ENCODE data around the gene PAQR7.

DNA sequence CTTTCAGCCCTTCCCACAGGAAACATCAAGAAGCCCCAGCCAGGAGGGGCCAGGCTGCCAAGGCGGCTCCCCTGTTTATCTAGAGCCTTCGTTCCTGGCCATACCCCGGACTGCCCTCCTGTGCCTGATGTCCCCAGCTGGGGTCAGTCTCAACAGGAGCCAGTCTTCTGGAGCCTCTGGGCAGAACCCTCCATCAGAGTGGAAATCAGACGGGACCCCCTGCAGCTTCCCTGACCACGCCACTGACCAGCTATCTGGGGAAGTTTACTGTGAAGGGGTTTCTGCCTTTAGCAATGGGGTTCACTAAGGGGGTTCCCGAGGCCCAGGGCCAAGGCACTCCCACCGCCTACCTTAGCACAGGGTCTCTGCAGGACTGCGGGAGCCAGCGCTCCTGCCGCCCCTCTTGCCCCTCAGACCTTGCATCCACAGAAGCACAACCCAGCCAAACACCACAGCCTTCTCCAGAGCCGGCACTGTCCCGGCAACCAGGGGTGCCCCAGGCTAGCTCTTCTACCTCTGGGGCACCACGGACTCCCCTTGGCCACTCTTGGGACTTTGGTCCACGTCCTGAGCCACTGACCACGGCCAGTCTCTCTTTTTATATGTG is 59.3 kb downstream of the PAQR7 start:
- TF ChIP-seq, protein P1, sequence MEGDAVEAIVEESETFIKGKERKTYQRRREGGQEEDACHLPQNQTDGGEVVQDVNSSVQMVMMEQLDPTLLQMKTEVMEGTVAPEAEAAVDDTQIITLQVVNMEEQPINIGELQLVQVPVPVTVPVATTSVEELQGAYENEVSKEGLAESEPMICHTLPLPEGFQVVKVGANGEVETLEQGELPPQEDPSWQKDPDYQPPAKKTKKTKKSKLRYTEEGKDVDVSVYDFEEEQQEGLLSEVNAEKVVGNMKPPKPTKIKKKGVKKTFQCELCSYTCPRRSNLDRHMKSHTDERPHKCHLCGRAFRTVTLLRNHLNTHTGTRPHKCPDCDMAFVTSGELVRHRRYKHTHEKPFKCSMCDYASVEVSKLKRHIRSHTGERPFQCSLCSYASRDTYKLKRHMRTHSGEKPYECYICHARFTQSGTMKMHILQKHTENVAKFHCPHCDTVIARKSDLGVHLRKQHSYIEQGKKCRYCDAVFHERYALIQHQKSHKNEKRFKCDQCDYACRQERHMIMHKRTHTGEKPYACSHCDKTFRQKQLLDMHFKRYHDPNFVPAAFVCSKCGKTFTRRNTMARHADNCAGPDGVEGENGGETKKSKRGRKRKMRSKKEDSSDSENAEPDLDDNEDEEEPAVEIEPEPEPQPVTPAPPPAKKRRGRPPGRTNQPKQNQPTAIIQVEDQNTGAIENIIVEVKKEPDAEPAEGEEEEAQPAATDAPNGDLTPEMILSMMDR (IDR thresholded peaks at IDR 0.05; ENCODE audit: low read length): no peak
- no peak for TF ChIP-seq EZH2 (IDR thresholded peaks at IDR 0.05; ENCODE audit: borderline replicate concordance, low read length)

All from OCI-LY1 (cell line).